Measurements from ENCODE around the gene GLG1. TPM values are rescaled to one million over a fixed set of nuclear protein-coding genes. Genes with fewer than 3 reads are reported as not detected.
A peak's percentile ranks its signal among the peaks of the same experiment; 100 is the strongest.

Gene GLG1
- total RNA-seq, 3 donors from 2014 or later, result 116 to 197 (median 123) TPM

GRCh38 chr16:74608944-74609343 lies 2.0 kb upstream of the GLG1 start:
- Histone ChIP-seq H3K4me1 (peaks cover 0 to 15% of the 10 kb centered on the region in 2 donors), H3K27me3 (no peaks in the 10 kb centered on the region), H3K9me3 (no peaks in the 10 kb centered on the region), H3K36me3 (no peaks in the 10 kb centered on the region), H3K4me3 (no peak overlapping the region), H3K27ac (no peak overlapping the region)
- intact Hi-C loops (cut with DNase I; ENCODE audit: low total_unique reads), result no loop called here
- no peak for TF ChIP-seq POLR2AphosphoS5 (IDR thresholded peaks at IDR 0.05)
- TF ChIP-seq CTCF (IDR thresholded peaks at IDR 0.05), result no peak
- no peak for TF ChIP-seq POLR2A (IDR thresholded peaks at IDR 0.05)
- no peak for DNase-seq (ENCODE audit: low spot score in 2 of 2)

GRCh38 chr16:74608381-74608780 lies 1.5 kb upstream of the GLG1 start:
- Histone ChIP-seq H3K4me1 (peaks cover 0 to 15% of the 10 kb centered on the region in 2 donors), H3K27me3 (no peaks in the 10 kb centered on the region), H3K9me3 (no peaks in the 10 kb centered on the region), H3K27ac (no peak overlapping the region), H3K36me3 (no peaks in the 10 kb centered on the region), H3K4me3 (no peak overlapping the region)
- TF ChIP-seq CTCF (IDR thresholded peaks at IDR 0.05) (no peak), POLR2AphosphoS5 (IDR thresholded peaks at IDR 0.05) (no peak), POLR2A (IDR thresholded peaks at IDR 0.05) (no peak)
- intact Hi-C loops (cut with DNase I; ENCODE audit: low total_unique reads), result no loop called here
- no peak for DNase-seq (ENCODE audit: low spot score in 2 of 2)

- Histone ChIP-seq H3K4me3 (no peak overlapping the region), H3K9me3 (no peaks in the 10 kb centered on the region), H3K4me1 (peaks cover 0 to 15% of the 10 kb centered on the region in 2 donors), H3K36me3 (no peaks in the 10 kb centered on the region), H3K27ac (no peak overlapping the region), H3K27me3 (no peaks in the 10 kb centered on the region)
- intact Hi-C loops (cut with DNase I; ENCODE audit: low total_unique reads), result no loop called here
- TF ChIP-seq POLR2A (IDR thresholded peaks at IDR 0.05) (no peak), POLR2AphosphoS5 (IDR thresholded peaks at IDR 0.05) (no peak), CTCF (IDR thresholded peaks at IDR 0.05) (no peak)
- no peak for DNase-seq (ENCODE audit: low spot score in 2 of 2)
Measured at GRCh38 chr16:74607962-74608356, 1.0 kb upstream of the GLG1 start.

- Histone ChIP-seq H3K4me3 (peak overlapping the region; percentile 84 to 98 (median 89)), H3K9me3 (no peaks in the 10 kb centered on the region), H3K27me3 (no peaks in the 10 kb centered on the region), H3K27ac (peak overlapping the region; percentile 95 to 96), H3K4me1 (peaks cover 0 to 15% of the 10 kb centered on the region in 2 donors), H3K36me3 (no peaks in the 10 kb centered on the region)
- no peak for DNase-seq (ENCODE audit: low spot score in 2 of 2)
- TF ChIP-seq POLR2A (IDR thresholded peaks at IDR 0.05) (no peak), CTCF (IDR thresholded peaks at IDR 0.05) (no peak), POLR2AphosphoS5 (IDR thresholded peaks at IDR 0.05) (peak in 1 of 3 donors; percentile 1)
- intact Hi-C loops (cut with DNase I; ENCODE audit: low total_unique reads), result no loop called here
Measured at GRCh38 chr16:74607310-74607961, 522 bp upstream of the GLG1 start.

GRCh38 chr16:74605746-74606520 lies 981 bp downstream of the GLG1 start:
- Histone ChIP-seq H3K4me3 (peak overlapping the region; percentile 84 to 98 (median 89)), H3K27me3 (no peaks in the 10 kb centered on the region), H3K27ac (peak overlapping the region; percentile 95 to 96), H3K4me1 (peaks cover 0 to 15% of the 10 kb centered on the region in 2 donors), H3K9me3 (no peaks in the 10 kb centered on the region), H3K36me3 (no peaks in the 10 kb centered on the region)
- DNase-seq (ENCODE audit: low spot score in 2 of 2), result no peak
- intact Hi-C loops (cut with DNase I; ENCODE audit: low total_unique reads), result no loop called here
- TF ChIP-seq CTCF (IDR thresholded peaks at IDR 0.05), result no peak
- TF ChIP-seq POLR2AphosphoS5 (IDR thresholded peaks at IDR 0.05), result no peak
- no peak for TF ChIP-seq POLR2A (IDR thresholded peaks at IDR 0.05)

All from breast epithelium (tissue), 4 donors.